IMR-90 (cell line): ENCODE measurements around the gene IKBKE. TPM values are rescaled to one million over a fixed set of nuclear protein-coding genes. Genes with fewer than 3 reads are reported as not detected.

Source experiments
- ATAC-seq: fragments of 200-7000 bp; cut with Tn5 transposase; 2 replicates; pipeline ENCODE4 v1.9.1; 2020; ENCODE audit warnings: low read depth, mild to moderate bottlenecking, moderate library complexity
- BruUV-seq: library from RNA; stranded (reverse); fragments of 400-500 nt; replicated peaks from 2 replicates; lab custom pipeline; 2021; lab: Mats Ljungman, UMichigan
- CTCF ChIA-PET: fragments of 300-600 bp; formaldehyde crosslinking; extraction: SDS; loops from one replicate; lab custom pipeline; 2021; ENCODE audit warnings: antibody characterized with exemption; lab: Yijun Ruan, JAX
- POLR2A ChIA-PET: fragments of 300-600 bp; sonication (Branson Sonifier 250); formaldehyde crosslinking; loops from one replicate; lab custom pipeline; 2022; ENCODE audit warnings: antibody characterized with exemption; ENCODE audit not compliant: unreplicated experiment; lab: Charles Lee
- DNase-seq: peaks from one replicate; pipeline ENCODE4 v3.0.0; 2013
- H2AFZ ChIP-seq: replicated peaks from 2 replicates; pipeline ENCODE3; 2013; ENCODE audit warnings: low read length, mild to moderate bottlenecking; ENCODE audit not compliant: poor library complexity
- H2AK5ac ChIP-seq: 2 replicates; pipeline ENCODE4 v1.6.1; 2013; ENCODE audit warnings: low read depth, low read length, inconsistent platforms
- H2AK9ac ChIP-seq: replicated peaks from 2 replicates; pipeline ENCODE3; 2013; ENCODE audit warnings: mild to moderate bottlenecking, low read depth, low read length, moderate library complexity; ENCODE audit not compliant: poor library complexity
- H2BK120ac ChIP-seq: 2 replicates; pipeline ENCODE4 v1.6.1; 2013; ENCODE audit warnings: low read depth, low read length, inconsistent platforms
- H2BK15ac ChIP-seq: 3 replicates; pipeline ENCODE4 v1.6.1; 2013; ENCODE audit warnings: low read depth, low read length, inconsistent platforms
- H2BK20ac ChIP-seq: 2 replicates; pipeline ENCODE4 v1.6.1; 2013; ENCODE audit warnings: low read depth, mild to moderate bottlenecking, inconsistent platforms, low read length, moderate library complexity
- H2BK5ac ChIP-seq: 2 replicates; pipeline ENCODE4 v1.6.1; 2013; ENCODE audit warnings: mild to moderate bottlenecking, low read depth, low read length, inconsistent platforms; ENCODE audit not compliant: poor library complexity, severe bottlenecking
- H3K14ac ChIP-seq: replicated peaks from 2 replicates; pipeline ENCODE4 v1.6.1; 2013; ENCODE audit warnings: low read depth, low read length, inconsistent platforms
- H3K18ac ChIP-seq: 2 replicates; pipeline ENCODE4 v1.6.1; 2013; ENCODE audit warnings: low read depth, low read length, control low read depth
- H3K23ac ChIP-seq: 2 replicates; pipeline ENCODE4 v1.6.1; 2013; ENCODE audit warnings: low read depth, low read length, inconsistent platforms
- H3K27ac ChIP-seq: 2 replicates; pipeline ENCODE4 v1.5.1; 2013; ENCODE audit warnings: mild to moderate bottlenecking, control low read depth, low read length; ENCODE audit not compliant: insufficient read depth
- H3K27me3 ChIP-seq: 2 replicates; pipeline ENCODE4 v1.6.1; 2013; ENCODE audit warnings: low read length; ENCODE audit not compliant: control insufficient read depth, insufficient read depth
- H3K36me3 ChIP-seq: 2 replicates; pipeline ENCODE4 v1.6.1; 2013; ENCODE audit warnings: low read length, mixed read lengths; ENCODE audit not compliant: control insufficient read depth, insufficient read depth
- H3K4ac ChIP-seq: 2 replicates; pipeline ENCODE4 v1.6.1; 2013; ENCODE audit warnings: low read depth, low read length, inconsistent platforms
- H3K4me1 ChIP-seq: 2 replicates; pipeline ENCODE4 v1.6.1; 2013; ENCODE audit warnings: low read length, mixed read lengths; ENCODE audit not compliant: control insufficient read depth, insufficient read depth
- H3K4me2 ChIP-seq: 2 replicates; pipeline ENCODE4 v1.6.1; 2013; ENCODE audit warnings: low read depth, mild to moderate bottlenecking, control low read depth, low read length, moderate library complexity
- H3K4me3 ChIP-seq: 2 replicates; pipeline ENCODE4 v1.5.1; 2013; ENCODE audit warnings: low read depth, mild to moderate bottlenecking, control low read depth, low read length, moderate library complexity; ENCODE audit not compliant: insufficient read depth
- H3K56ac ChIP-seq: 2 replicates; pipeline ENCODE4 v1.6.1; 2013; ENCODE audit warnings: low read length, inconsistent platforms; ENCODE audit not compliant: insufficient read depth; ENCODE audit errors: extremely low read depth
- H3K79me1 ChIP-seq, 2 experiments: 2 replicates each; pipeline ENCODE4 v1.6.1; 2013; ENCODE audit warnings: low read length in 2 of 2, inconsistent platforms in 1 of 2, low read depth in 1 of 2
- H3K9ac ChIP-seq: 2 replicates; pipeline ENCODE4 v1.6.1; 2013; ENCODE audit warnings: low read depth, low read length, control low read depth
- H3K9me1 ChIP-seq: 2 replicates; pipeline ENCODE4 v1.6.1; 2013; ENCODE audit warnings: low read length, inconsistent platforms; ENCODE audit not compliant: insufficient read depth
- H3K9me3 ChIP-seq: 2 replicates; pipeline ENCODE4 v1.6.1; 2013; ENCODE audit warnings: low read length; ENCODE audit not compliant: control insufficient read depth, insufficient read depth
- H4K20me1 ChIP-seq: 2 replicates; pipeline ENCODE4 v1.6.1; 2013; ENCODE audit warnings: low read length, inconsistent platforms; ENCODE audit not compliant: insufficient read depth
- H4K5ac ChIP-seq: 2 replicates; pipeline ENCODE4 v1.6.1; 2013; ENCODE audit warnings: mild to moderate bottlenecking, low read depth, low read length, control low read depth
- H4K8ac ChIP-seq, 2 experiments: 2 replicates each; pipeline ENCODE4 v1.6.1; 2013; ENCODE audit warnings: low read depth in 2 of 2, low read length in 2 of 2, control low read depth in 1 of 2, inconsistent platforms in 1 of 2
- H4K91ac ChIP-seq: 2 replicates; pipeline ENCODE4 v1.6.1; 2013; ENCODE audit warnings: low read depth, low read length, inconsistent platforms; ENCODE audit not compliant: insufficient read depth
- CHD1 ChIP-seq: IDR thresholded peaks from 2 replicates; pipeline ENCODE4 v1.6.1; 2012; ENCODE audit warnings: low read depth, low read length, improper control_type of control experiment
- FOS ChIP-seq: fragments of 150-350 bp; IDR thresholded peaks from 2 replicates; pipeline ENCODE4 v1.6.1; 2016; ENCODE audit warnings: low read depth, low read length
- MAFK ChIP-seq: IDR thresholded peaks from 2 replicates; pipeline ENCODE4 v1.6.1; 2012; ENCODE audit warnings: low read depth, low read length, improper control_type of control experiment
- MAZ ChIP-seq: IDR thresholded peaks from 2 replicates; pipeline ENCODE4 v1.6.1; 2012; ENCODE audit warnings: low read depth, mild to moderate bottlenecking, low read length, improper control_type of control experiment, moderate library complexity, borderline replicate concordance
- RAD21 ChIP-seq: IDR thresholded peaks from 2 replicates; pipeline ENCODE4 v1.6.1; 2012; ENCODE audit warnings: low read length, improper control_type of control experiment
- RCOR1 ChIP-seq: IDR thresholded peaks from 2 replicates; pipeline ENCODE4 v1.6.1; 2012; ENCODE audit warnings: mild to moderate bottlenecking, low read length, improper control_type of control experiment; ENCODE audit not compliant: insufficient replicate concordance
- WGBS, 2 experiments: methylation state at CpG; one replicate each; pipeline versions ENCODE4 v1.1.5 to v1.1.7; 2013; ENCODE audit warnings: missing lambda C conversion rate in 2 of 2; ENCODE audit not compliant: insufficient read length in 1 of 2; ENCODE audit errors: extremely low coverage in 2 of 2; 5-methylcytosine and 5-hydroxymethylcytosine counted together
- dilution Hi-C: fragments of 300-500 bp; cut with HindIII; formaldehyde crosslinking; loops from one replicate; pipeline ENCODE4 v1.14.3; 2018; ENCODE audit warnings: low sequenced_read_pairs; ENCODE audit not compliant: unreplicated experiment
- in situ Hi-C: fragments of 300-500 bp; cut with MboI; formaldehyde crosslinking; loops from 3 replicates; pipeline ENCODE4 v1.14.3; 2019; ENCODE audit warnings: low sequenced_read_pairs, inconsistent platforms, mixed read lengths
- intact Hi-C: fragments of 100-400 bp; cut with micrococcal nuclease; formaldehyde crosslinking; loops from 2 replicates; pipeline ENCODE4 v1.10.0; 2022
- polyA plus RNA-seq, 3 experiments: library from polyadenylated mRNA; depleted of rRNA; stranded (reverse); fragments of >200 nt; gene quantifications; 2 replicates each; pipeline ENCODE4 v1.2.3, GENCODE V29; 2012; ENCODE audit warnings: low replicate concordance in 1 of 3
- total RNA-seq: library from RNA; depleted of rRNA; stranded (reverse); fragments of >200 nt; gene quantifications from 2 replicates; pipeline ENCODE4 v1.2.3, GENCODE V29; 2012
- TF ChIP-seq, protein P1 (sequence below): fragments of 150-350 bp; IDR thresholded peaks from 2 replicates; pipeline ENCODE4 v1.6.1; 2016; ENCODE audit warnings: low read depth, mild to moderate bottlenecking, low read length, moderate library complexity, borderline replicate concordance

IKBKE gene
- total and polyA plus RNA-seq, 2 of the 4 experiments (the other 2 are of a cell fraction), result 20.3 to 24.0 TPM

DNA sequence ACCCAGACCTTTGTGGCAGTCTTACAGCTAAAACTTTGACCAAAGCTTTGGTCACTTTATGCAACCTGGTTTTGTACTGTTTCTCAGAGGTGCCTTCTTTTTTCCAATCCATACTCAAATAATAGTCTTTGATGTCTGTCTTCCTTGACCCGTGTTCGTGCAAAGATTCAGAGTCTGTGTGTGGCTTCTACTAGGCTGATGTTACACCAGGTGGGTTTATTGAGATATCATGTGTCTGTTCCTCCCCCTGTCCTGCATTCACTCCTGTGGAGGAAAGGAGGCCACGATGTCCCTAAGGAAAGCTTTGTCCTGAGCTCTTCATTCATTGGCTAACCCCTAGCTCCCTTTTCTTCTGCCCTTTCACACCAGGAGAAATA, 15.0 kb upstream of the IKBKE start:
- no peaks in the 10 kb centered on the region for H4K20me1 ChIP-seq
- H4K8ac ChIP-seq, result no peak overlapping the region
- no peak overlapping the region for H2AK5ac ChIP-seq
- TSS peak; percentile 25 for BruUV-seq
- in situ Hi-C loops, result no loop called here
- intact Hi-C loops, result no loop called here
- no peak overlapping the region for H3K18ac ChIP-seq
- no peak overlapping the region for H2AFZ ChIP-seq
- no peak for TF ChIP-seq FOS
- TF ChIP-seq, protein P1, sequence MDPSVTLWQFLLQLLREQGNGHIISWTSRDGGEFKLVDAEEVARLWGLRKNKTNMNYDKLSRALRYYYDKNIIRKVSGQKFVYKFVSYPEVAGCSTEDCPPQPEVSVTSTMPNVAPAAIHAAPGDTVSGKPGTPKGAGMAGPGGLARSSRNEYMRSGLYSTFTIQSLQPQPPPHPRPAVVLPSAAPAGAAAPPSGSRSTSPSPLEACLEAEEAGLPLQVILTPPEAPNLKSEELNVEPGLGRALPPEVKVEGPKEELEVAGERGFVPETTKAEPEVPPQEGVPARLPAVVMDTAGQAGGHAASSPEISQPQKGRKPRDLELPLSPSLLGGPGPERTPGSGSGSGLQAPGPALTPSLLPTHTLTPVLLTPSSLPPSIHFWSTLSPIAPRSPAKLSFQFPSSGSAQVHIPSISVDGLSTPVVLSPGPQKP, result no peak
- no peak for TF ChIP-seq CHD1
- no peak for TF ChIP-seq MAZ
- TF ChIP-seq MAFK, result no peak
- TF ChIP-seq RCOR1, result no peak
- no peak for TF ChIP-seq RAD21
- H2BK20ac ChIP-seq, result no peak overlapping the region
- no peak overlapping the region for H2AK9ac ChIP-seq
- H3K14ac ChIP-seq, result no peak overlapping the region
- no peak overlapping the region for H2BK15ac ChIP-seq
- no peak overlapping the region for H3K23ac ChIP-seq
- no peak overlapping the region for H2BK120ac ChIP-seq
- dilution Hi-C loops, result no loop called here
- H4K5ac ChIP-seq, result no peak overlapping the region
- no peak overlapping the region for H3K9ac ChIP-seq
- ChIA-PET POLR2A (no interaction called here), CTCF (no interaction called here)
- H3K4me2 ChIP-seq, result no peak overlapping the region
- no peak overlapping the region for H3K4me3 ChIP-seq
- no peak overlapping the region for H3K27ac ChIP-seq
- H3K27me3 ChIP-seq, result no peaks in the 10 kb centered on the region
- peaks cover 49% of the 10 kb centered on the region for H3K36me3 ChIP-seq
- H3K56ac ChIP-seq, result no peak overlapping the region
- WGBS, 2 experiments, result 20% methylated on average over 1 of the region's 3 CpGs; no CpG with 5 or more reads in 1 of the 2 experiments
- ATAC-seq (no peak), DNase-seq (no peak)
- no peak overlapping the region for H3K4ac ChIP-seq
- H4K91ac ChIP-seq, result no peak overlapping the region
- no peaks in the 10 kb centered on the region for H3K9me3 ChIP-seq
- peaks cover 0 to 4% of the 10 kb centered on the region in 2 experiments; a peak in 1 of 4 replicates for H3K79me1 ChIP-seq
- H2BK5ac ChIP-seq, result no peak overlapping the region
- peaks cover 9% of the 10 kb centered on the region for H3K4me1 ChIP-seq
- H3K9me1 ChIP-seq, result peaks cover 12% of the 10 kb centered on the region
